ENCODE data around the gene CHST8.
"Not testable (repeated sequence)": the region's sequence is repeated elsewhere in the genome, so short reads cannot be mapped to it uniquely, and the experiment has no call there.

Gene CHST8

DNA sequence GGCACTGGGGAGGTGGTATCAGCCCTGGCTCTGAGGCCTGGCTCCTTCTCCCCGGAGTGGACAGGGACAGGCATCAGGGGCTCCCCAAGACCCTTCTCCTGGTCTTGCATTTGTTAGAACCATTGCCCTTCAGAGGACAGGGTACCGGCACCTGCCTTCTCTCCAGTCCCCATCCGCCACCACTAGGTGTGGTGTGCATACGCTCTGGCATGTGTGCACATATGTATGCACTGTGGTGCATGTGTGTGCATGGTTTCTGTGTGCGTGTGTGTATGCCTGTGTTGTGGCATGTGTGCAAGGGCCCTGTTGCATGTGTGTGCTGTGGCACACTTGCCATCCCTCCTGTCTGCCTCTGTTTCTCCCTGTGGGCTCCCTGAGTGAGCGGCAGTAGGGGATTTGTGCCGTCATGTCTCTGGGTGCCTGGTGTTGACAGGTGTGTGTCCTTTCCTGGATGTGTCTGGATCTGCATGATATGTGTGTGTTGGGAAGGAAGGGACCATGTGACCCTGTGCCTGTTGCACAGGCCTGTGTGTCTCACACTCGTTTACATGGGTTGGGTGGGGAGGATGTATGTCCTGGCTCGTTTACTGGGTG lies 184.2 kb downstream of the CHST8 start:
- DNase-seq, result no peak

DNA sequence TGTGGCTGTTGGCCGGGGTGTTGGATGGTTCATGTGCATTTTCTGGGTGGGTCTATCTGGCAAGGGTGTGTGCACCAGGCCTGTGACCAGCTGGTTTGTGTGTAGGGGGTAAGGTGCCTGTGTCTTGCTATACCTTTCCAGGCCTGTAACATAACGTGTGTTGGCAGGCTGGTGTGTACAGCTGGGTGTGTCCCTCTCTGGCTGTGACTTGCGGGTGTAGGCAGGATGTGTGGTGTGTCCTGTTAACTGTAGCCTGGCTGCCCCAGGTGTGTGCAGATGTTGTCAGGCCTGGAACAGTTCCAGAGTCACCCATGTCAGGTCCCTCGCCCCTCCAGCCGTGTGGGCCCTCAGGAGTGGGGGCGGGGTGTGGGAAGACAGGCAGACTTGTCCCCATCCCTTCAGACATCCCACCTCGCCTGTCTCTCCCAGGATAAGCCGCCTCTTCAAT lies 184.7 kb downstream of the CHST8 start:
- no peak for DNase-seq

DNA sequence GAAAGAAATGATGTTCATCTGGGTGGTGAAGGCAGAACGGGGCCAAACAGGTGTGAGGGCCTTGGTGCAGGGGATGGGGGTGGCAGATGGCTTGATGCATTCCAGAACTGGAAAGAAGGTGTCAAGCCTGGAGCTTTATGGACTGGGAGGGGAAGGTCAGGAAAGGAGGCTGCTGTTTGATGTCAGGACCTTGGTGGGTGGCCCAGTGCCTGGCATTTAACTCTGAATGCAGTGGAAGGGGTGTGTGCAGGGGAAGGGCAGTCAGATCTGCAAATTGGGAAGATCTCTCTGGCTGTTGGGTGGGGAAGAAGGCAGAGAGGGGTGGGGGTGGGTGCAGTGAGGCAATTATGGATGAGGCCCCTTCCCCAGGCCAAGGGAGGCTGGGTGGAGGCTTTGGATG lies 186.6 kb downstream of the CHST8 start:
- DNase-seq, result no peak

DNA sequence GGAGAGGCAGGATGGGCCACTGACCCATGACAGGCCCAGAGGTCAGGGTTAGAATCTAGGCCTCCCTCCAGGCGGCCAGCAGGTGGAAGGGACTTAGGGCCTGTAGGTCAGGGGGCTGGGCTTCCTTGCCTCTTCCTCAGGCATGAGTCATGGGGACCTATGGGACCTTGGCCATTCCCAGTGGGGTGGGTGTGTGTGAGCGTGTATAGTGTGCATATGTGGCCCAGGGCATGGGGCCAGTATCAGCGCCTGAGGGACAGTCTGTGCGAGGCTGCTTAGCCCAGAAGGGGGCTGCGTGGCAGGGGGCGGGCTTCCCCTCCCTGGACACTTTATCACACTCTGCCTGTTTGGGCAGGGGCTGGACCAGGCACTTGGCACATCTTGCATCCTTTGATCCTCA lies 188.2 kb downstream of the CHST8 start:
- DNase-seq, result no peak

DNA sequence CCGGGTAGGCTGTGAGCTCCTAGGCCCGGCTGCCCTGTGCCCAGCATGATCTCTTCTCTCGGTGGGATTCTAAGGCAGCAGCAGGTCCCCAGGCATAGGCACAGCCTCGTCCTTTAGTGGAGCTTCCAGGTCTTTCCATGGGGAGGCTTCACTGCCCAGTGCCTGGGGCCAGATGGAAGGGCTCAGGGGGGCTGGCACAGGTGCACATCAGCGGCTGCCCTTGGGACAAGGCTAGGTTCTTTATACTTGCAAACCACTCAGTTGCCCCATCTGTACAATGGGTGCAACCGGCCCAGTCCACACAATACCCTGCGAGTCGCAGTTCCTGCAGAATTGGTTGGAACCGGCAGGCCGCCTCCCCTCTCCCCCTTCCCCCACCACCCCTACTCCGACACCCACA lies 189.1 kb downstream of the CHST8 start:
- no peak for DNase-seq

DNA sequence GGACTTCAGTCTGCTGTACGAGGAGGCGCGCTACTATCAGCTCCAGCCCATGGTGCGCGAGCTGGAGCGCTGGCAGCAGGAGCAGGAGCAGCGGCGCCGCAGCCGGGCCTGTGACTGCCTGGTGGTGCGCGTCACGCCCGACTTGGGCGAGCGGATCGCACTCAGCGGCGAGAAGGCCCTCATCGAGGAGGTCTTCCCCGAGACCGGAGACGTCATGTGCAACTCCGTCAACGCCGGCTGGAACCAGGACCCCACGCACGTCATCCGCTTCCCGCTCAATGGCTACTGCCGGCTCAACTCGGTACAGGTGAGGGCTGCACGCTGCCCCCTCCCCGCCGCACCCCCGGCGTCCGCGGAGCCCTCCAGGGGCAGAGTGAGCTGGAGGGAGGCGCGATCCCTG lies 189.5 kb downstream of the CHST8 start:
- DNase-seq, result no peak

DNA sequence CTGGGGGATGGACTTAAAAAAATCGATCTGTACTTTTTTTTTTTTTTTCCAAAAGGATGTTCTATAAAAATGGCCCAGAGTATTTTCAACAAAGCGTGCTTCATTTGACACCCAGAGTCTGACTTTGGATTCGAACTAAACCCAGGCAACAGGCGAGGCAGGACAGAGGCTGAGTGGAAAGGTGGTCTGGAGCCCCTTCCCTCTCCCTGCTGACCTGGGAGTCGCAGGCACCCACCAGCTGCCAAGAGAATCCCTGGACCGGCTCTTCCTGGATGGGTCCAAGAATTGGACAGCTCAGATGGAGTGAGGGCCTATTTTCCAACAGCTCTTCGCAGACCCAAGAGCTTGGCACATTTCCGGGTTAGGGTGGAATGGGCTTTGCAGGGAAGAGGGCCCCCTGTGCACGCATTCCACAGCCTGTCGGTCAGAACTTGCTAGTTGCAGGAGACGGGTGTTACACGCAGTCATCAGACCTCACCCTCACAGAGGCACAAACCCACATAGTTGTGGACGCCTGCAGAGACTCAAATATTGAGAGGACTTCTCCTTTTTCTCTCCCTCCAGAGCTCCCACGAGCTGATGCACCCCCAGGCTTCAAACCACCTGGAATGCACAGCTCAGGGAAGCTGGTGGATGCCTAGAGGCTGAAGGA lies 190.1 kb downstream of the CHST8 start:
- DNase-seq, result no peak

DNA sequence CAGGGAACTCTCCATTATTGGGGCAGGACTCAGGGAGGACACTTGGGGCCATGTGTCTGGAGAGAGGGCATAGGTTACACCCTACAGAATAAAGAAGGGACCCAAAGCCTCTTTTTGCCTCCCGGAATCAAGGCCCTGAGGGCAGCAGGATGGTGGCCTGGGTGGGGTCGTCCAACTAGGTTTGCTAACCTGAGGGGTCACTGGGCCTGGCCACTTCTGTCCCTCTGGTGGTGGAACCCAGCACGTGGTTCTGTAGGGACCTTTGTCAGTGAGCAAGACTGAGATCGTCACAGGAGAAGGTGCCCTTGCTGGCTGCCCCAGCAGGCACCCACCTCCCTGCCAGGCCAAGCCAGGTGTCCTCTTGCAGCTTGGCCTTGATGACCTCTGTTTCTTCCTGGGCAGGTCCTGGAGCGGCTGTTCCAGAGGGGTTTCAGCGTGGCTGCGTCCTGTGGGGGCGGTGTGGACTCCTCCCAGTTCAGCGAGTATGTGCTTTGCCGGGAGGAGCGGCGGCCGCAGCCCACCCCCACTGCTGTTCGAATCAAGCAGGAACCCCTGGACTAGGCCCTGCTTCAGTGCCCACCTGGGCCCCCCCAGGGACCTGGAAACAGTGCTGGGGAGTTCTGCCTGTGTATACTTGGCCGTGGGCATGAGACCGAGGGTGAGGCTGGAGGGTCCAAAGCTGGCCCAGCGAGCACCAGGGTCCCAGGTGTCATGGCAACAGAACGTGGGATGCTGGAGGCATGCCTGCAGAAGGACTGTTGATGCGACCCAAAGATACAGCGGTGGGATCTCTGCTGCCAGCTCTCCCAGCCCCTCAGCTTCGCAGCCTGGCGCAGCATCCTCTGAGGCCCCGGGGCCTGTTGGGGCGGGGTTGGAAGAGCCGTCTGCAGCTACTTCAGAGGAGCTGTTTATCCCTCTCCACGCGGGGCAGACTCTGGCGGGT lies 190.9 kb downstream of the CHST8 start:
- DNase-seq, result no peak

DNA sequence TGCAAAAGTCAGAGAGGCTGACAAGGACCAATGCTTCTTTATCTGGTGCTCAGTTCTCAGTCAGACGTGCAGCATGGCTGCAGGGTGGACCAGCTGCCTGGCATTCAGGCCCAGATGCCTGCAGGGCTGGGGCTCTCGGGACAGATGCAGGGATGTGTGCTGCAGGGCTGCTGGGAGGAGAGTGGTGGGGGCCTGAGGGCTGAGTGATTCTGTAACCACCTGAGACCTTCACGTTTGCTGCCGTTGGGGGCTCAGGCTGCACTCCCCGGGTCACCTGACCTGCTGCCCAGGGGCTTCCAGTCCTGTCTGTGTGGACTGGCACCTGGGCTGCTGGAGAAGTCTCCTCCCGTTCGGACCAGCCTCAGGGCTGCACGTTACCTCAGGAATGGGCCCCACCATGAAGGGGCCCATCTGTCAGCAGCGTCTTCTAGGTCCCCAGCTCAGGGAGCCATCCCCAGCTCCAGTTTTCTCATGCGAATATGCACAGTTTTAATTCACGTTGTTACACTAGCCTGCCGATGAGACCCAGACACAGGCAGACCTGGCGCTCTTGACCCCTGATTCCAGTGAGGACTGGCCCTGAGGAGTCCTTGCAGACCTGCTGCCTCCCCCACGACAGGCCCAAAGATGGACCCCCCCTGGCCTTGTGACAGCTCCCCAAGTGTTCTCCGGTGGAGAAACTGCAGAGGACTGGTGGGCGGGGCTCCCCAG lies 191.8 kb downstream of the CHST8 start:
- no peak for DNase-seq

DNA sequence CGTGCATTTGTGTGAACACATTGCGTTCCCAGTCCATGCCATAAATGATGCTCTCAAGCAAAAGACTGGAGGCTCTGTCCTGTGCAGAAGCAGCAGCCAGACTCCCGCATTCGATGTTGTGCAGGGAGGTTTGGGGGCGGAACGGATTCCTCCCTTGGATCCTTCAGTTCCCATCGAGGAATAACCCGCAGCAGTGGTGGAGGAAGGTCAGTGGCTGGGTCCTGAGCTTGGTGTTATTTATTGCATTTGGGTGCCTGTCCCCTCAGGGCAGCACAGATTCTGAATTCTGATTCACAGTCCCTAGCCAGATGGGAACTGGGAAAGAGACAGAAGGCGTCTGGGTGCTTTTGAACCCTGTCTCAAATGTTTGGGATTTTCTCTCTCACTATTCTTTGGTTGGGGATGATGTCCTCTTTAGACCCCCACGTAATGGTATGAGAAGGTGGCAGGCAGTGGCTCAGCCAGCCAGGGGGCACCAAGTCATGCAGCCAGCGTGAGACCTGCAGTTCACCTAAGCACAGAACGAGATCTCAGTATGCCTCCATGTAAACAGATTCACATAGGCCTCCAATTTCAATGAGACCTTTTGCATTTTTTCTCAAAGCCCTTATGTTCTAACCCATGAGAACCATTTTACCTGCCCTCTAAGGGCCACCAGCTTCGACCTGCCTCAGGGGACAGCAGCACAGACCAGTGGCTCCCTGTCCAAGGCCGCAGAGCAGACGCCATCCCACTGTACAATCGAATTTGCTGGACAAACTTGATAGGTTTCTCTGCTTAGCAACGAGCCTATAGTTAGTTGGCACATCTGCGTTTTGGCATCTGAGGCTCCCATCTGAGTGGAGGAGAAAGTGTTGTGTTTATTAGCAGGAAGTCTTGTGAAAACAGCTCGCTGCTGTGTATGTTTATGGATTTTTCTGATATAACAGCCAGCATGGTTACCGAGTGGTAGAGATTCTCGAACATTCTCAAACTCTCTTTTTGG lies 192.7 kb downstream of the CHST8 start:
- DNase-seq, result no peak

DNA sequence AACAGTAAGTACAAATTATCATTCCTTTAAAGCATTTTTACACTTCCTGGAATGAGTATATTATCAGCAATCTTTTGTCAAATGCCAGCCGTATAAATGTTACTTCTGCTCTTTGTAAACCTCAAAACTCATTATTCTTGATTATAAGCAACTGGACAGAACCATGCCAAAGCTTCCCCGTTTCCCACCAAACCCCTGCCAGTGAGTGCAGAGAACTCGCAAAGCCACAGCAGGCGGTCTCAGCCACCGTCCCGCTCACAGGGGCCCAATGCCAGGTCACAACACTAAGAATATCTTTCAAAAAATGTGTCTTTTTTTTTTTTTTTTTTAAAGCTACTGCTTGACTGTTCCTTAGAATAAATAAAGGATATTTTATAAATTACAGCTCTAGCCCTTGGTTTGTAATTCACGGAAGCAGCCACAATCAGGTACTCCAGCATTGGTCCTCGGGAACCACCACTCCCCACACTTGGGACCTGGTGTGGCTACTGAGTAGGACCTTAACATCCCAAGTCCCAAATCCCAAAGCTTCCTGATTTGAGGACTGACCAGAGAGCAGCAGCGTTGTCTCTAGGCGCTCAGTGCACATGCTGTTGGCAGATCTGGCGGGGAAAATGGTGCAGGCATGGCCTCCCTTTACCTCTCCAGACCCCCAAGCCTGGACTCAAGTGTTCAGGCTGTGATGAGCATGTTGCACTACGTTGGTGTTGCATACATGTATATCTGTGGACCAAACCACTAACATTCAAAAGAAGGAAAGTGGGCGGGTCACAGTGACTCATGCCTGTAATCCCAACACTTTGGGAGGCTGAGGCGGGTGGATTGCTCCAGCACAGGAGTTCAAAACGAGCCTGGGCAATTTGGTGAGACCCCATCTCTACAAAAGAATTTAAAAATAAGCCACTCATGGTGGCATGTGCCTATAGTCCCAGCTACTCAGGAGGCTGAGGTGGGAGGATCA lies 193.9 kb downstream of the CHST8 start:
- DNase-seq, result peak in 7 of 56 donors; percentile 6 to 59 (median 16)

DNA sequence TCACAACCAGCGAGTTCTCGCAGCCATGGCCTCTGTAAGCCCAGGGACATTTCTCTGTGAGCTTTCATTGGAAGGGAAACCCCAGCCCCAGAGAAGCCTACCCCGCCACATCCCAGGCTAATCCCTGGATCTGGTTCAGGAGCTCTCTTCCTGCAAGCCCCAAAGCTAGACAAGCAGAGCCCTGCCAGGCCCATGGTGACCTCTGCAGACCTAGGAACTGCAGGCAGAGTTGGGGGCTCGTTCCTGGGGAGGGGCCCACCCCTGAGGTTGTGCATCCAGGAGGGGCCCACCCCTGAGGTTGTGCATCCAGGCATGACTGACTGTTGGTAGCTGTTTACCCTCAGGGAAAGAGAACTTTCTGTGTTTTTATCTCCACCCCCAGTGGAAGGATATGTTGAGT lies 196.7 kb downstream of the CHST8 start:
- no peak for DNase-seq

DNA sequence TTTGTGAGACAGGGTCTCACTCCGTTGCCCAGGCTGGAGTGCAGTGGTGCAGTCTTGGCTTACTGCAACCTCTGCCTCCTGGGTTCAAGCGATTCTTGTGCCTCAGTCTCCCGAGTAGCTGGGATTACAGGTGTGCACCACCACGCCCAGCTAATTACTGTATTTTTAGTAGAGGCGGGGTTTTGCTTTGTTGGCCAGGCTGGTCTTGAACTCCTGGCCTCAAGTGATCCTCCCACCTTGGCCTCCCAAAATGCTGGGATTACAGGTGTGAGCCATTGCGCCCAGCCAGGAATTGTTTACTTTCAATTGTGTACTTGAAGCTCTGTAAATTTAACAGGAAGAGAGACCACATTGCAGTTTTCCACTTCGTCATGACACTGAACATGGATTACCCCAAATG lies 197.3 kb downstream of the CHST8 start:
- not testable (repeated sequence) for DNase-seq

DNA sequence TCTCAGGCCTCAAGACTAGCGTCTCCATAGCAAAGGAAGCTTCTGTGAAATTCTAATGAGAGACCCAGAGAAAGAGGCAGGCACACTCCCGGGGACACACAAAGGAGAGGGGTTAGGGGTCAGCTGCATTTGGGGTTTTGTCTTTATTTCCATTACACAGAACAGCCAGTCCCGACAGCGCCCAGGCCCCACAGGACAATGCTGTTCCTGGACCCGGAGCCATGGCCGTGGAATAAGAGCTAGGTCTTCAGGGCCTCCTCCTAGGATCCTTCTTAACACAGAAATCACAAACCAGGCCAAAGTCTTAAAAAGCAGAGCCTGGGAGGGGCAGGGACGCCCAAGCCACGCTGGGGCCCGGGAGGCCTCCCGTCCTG lies 197.7 kb downstream of the CHST8 start:
- DNase-seq, result peak in 1 of 56 donors; percentile 49

DNA sequence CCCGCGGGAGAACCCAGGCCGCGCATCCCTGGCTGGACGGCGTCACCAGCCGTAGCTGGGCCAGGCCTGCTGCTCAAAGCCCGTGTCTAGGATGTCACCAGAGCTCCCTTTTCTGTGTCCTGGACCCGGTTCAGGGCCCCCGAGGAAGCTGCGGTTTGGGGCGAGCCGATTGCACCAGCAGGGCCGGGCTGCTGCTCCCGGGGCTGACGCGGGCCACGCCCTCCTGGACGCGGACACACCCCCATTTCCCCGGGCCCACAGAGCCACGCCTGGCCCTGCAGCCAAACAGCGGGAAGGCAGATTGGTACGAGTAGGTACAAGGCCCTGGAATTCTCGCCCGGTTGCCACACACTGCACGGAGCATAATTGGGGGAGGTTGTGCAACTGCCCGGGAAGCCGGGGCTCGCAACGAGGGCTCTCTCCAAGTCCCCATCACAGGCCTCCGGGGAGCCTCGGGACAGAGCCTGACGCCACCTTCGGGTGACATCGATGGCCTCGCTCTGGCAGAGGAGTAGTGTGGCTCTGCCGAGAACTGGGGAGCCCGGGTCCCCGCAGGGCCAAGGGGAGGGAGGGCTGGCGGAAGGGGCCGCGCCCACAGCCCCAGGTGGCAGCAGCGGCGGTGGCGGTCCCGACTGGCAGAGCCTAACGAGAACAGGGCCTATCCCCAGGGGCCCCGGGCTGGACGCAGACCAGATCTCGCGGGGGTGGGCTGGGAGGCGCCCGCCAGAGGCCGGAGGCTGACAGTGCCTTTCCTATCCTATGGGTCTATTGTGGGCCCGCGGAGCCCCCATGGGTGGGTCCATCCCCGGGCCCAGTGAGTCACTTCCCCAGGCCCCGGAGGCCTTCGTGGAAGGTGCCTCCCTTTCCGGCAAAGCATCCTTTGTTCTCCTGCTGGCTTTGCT lies 198.4 kb downstream of the CHST8 start:
- peak in 11 of 56 donors; percentile 5 to 64 (median 23) for DNase-seq

DNA sequence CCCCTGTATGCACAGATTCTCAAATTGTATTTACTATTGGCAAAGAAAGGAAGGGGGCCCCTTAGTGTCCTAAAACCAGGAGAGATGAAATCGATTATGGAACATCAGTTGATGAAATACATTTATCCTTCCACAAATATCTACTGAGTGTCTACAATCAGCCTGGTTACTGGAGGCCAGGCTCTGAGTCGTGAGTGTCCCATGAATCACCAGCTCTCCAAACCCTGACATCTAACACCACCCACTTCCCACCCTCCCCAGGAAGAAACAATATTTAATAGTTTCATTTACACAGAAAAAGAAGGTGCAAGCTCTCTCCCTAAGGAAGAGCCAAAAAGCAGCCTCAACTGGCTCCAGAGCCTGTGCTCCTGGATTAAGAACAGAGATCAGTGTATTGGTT lies 200.1 kb downstream of the CHST8 start:
- no peak for DNase-seq
